PC-9 (cell line): ENCODE results near the gene RIMKLB.
"Not testable (repeated sequence)": the region's sequence is repeated elsewhere in the genome, so short reads cannot be mapped to it uniquely, and the experiment has no call there.

Source experiments
- CTCF ChIP-seq: fragments of 200-600 bp; sonication (generic); conservative IDR thresholded peaks from 2 replicates; pipeline ENCODE4 v1.6.1; 2017; ENCODE audit warnings: mixed run types, antibody characterized with exemption, mild to moderate bottlenecking, moderate library complexity
- EZH2 ChIP-seq: fragments of 200-600 bp; sonication (generic); IDR thresholded peaks from 2 replicates; pipeline ENCODE4 v1.8.0; 2017; ENCODE audit warnings: antibody characterized with exemption, low read depth

DNA sequence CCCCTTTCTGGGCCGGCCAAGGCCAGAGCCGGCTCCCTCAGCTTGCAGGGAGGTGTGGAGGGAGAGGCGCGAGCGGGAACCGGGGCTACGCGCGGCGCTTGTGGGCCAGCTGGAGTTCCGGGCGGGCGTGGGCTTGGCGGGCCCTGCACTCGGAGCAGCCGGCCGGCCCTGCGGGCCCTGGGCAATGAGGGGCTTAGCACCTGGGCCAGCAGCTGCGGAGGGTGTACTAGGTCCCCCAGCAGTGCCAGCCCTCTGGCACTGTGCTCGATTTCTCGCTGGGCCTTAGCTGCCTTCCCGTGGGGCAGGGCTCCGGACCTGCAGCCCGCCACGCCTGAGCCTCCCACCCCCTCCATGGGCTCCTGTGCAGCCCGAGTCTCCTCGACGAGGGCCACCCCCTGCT is 89.4 kb downstream of the RIMKLB start:
- not testable (repeated sequence) for TF ChIP-seq CTCF, EZH2
